NCI-H2227 (cell line): ENCODE data around the gene CELA2A.
"Not testable (repeated sequence)": the region's sequence is repeated elsewhere in the genome, so short reads cannot be mapped to it uniquely, and the experiment has no call there.

Experiments used
- DNase-seq: peaks from one replicate; lab custom pipeline; 2025; ENCODE audit not compliant: unreplicated experiment; lab: John Stamatoyannopoulos, UW

CELA2A gene

DNA sequence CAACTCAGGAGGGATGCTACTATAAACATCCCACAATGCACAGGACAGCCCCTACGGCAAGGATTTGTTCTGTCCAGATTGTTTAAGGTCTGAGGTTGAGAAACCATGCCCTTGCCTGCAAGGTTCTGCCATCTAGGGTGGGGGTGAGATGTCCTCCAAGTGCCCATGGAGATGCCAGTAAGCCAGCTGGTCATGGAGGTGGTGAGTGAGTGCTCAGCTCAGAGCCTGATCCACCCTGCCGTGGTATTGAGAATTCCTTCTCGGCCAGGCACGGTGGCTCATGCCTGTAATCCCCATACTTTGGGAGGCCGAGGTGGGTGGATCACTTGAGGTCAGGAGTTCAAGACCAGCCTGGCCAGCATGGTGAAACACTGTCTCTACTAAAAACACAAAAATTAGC, 31.6 kb upstream of the CELA2A start:
- DNase-seq = no peak

DNA sequence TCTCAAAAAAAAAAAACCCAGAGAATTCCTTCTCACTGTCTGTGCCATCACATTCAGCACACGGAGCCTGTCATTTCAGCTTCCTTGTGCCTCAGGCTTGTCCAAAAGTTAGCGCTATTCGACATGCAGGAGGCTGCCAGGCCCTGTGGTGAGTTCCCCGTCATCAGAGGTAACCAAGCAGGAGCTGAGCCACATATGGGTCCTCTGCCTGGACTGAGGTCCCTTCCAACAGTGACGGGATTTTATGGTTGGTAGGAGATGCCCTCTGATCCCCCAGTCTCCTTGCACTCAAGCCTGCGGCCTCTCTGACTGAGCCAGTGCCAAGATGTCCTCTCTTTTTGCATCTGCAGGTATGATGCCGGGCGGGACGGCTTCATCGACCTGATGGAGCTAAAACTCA, 31.0 kb upstream of the CELA2A start:
- DNase-seq = no peak

- DNase-seq = no peak
These were observed 30.6 kb upstream of the CELA2A start for GRCh38 chr1:15425958-15426357.

DNA sequence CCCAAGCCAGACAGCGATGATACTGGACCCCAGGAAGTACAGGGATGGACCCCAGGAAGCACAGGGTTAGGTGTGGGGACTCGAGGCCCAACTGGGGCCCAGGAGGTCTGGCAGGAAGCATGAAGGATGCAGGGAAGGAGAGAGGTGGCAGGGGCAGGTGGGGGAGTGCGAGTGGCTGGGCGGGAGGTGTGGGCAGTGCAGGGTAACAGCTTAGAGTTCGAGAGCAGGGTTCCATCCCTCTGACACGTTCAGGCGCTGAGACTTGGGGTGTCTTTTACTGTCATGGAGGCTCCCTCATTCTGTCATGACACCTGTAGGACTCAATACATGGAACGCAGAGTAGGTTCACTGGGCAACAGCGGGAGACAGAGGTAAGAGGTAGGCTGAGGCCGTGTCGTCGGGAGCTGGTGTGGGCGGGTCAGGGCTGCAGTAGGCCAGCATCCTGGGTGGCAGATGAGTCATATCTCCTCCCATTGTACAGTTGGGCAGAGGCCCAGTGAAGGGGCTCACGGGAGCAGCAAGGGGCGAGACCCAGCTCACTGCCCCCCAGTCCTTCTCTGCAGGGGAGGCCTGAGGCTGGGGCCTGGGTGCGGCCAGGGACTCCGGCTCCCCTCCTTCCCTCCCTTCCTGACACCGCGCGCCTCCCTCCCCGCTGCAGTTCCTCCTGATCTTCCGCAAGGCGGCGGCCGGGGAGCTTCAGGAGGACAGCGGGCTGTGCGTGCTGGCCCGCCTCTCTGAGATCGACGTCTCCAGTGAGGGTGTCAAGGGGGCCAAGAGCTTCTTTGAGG, 29.8 kb upstream of the CELA2A start:
- DNase-seq = no peak

DNA sequence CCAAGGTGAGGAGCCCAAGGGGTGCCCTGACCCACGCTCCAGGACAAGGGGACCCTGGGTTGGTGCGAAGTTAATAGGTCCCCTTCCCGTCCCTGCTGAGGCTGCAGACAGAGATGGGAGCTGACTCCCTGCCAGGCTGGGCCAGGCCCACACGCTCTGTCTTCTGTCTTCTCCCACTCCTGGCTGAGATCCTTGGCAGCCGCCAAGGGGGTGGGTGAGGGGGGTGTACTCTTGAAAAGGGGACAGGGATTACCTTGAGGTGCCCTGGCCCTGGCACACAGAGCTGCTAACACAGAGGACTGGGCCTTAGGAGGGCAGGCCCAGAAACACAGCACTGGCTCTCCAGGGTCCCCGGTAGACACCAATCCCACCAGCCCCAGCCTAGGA, 29.3 kb upstream of the CELA2A start:
- DNase-seq = no peak

DNA sequence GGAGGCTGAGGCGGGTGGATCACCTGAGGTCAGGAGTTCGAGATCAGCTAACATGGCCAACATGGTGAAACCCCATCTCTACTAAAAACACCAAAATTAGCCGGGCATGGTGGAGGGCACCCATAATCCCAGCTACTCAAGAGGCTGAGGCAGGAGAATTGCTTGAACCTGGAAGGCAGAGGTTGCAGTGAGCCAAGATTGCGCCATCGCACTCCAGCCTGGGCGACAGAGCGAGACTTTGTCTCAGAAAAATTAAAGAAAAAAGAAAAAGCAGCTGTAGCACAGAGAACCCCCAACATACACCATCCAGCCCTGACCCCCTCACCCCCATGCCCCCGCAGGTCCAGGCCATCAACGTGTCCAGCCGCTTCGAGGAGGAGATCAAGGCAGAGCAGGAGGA, 28.3 kb upstream of the CELA2A start:
- DNase-seq = not testable (repeated sequence)

GRCh38 chr1:15428815-15429435, 27.6 kb upstream of the CELA2A start:
- no peak for DNase-seq

DNA sequence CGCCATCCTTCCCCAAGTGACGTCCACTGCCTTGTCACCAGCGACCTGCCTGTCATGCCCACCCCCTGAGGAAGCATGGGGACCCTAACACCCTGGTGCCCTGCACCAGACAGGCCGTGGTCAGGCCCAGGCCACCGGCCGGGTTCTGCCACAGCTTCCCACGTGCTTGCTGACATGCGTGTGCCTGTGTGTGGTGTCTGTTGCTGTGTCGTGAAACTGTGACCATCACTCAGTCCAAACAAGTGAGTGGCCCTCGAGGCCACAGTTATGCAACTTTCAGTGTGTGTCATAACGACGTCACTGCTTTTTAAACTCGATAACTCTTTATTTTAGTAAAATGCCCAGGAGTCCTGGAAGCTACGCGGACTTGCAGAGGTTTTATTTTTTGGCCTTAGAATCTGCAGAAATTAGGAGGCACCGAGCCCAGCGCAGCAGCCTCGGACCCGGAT, 26.8 kb upstream of the CELA2A start:
- DNase-seq = no peak

DNA sequence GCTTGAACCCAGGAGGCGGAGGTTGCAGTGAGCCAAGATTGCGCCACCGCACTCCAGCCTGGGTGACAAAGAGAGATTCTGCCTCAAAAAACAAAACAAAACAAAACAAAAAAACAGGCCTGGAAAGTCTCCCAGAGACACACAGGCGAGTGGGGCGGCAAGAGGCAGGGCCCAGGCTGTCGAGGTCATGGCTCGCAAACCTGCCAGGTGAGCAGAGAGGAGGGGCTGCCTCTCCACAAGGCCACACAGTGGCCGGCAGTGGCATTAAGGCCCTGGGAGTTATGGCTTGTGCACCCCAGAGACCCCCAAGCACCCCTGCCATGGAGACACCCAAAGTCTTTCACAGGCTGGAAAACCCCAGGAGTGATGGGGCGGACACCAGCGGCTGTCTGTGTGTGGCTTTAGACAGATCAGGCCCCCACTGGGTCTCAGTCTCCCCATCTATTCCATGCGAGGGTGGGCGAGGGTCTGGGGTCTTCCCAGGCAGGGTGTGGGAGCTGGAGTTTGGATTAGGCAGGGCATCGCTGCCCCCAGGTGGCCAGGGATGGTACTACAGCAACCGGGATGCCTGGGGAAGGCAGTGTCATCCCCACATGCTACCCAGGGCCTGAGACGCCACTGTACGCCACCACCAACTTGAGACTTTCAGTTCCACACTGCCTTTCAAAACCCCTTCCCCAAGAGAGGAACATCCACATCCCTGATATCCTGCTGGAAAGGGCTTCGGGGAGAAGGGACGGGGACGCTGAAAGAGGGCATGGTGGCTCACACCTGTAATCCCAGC, 25.6 kb upstream of the CELA2A start:
- peak; percentile 68 for DNase-seq

DNA sequence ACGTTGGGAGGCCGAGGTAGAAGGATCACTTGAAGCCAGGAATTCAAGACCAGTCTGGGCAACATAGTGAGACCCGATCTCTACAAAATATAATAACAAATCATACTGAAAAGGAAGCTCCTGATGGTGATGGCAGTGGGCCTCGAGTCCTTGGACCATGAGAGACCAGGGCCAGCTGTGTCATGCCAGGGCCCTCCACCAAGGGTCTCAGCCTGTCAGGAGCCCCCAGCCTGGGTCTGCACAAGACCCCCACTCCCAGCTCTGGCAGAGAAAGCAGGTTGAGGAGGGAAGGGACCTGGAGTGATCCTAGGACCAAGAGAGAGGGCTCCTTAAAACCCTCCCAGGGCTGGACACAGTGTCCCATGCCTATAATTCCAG, 25.0 kb upstream of the CELA2A start:
- DNase-seq = no peak

DNA sequence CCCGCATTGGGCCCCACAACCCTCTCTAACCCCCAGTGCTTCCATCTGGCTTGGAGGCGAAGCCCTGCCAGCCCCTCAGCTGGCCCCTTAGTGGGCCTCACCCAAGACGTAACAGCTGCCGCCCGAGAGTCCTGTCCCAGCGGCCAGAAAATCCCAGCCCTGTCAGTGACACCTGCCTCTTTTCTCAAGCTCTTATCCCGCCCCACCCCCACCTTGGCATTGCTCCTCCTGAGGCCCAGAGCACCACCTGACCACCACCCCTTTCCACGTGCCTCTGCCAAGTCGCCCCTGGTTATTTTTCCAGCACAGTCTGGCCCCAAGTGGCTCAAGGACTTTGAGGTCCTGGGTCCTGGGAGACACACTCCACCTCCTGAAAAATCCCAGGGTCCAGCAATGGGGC, 24.2 kb upstream of the CELA2A start:
- no peak for DNase-seq

- DNase-seq = no peak
These were observed 23.1 kb upstream of the CELA2A start for GRCh38 chr1:15433471-15433870.

GRCh38 chr1:15434739-15435138, 21.8 kb upstream of the CELA2A start:
- DNase-seq = not testable (repeated sequence)

DNA sequence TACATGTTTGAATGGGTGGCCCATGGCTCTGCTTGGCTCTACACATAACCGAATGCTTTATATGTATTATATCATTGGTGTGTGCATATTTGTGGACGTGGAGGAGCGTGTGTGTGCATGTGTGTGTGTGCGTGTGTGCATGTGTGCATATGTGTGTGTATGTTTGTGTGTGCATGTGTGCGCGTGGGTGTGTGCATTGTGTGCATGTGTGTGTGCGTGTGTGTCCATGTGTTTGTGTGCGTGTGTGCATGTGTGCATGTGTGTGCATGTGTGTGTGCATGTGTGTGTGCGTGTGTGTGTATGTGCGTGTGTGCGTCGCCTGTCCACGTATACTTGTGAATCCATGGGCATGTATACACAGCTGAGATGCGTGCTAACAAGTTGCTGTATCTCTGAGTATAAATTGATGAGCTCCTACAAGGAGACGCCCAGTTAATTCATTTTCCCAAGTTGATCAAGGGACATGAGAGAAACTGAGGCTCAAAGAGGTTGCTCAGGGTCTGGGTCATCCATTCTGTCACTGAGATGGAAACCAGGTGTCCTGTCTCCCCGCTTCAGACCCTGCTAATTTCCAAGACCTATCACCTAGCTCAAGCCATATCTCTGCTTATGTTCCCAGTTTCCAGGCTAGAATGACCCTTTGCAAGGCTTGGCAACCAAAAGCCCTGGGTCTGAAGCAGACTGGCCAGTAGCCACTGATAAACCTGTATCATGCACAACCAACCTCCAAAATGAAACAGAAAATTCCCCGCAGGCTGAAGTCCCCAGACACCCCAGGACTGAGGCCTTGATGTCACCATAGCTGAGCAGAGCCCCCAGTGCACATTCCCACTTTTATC, 21.1 kb upstream of the CELA2A start:
- no peak for DNase-seq

DNA sequence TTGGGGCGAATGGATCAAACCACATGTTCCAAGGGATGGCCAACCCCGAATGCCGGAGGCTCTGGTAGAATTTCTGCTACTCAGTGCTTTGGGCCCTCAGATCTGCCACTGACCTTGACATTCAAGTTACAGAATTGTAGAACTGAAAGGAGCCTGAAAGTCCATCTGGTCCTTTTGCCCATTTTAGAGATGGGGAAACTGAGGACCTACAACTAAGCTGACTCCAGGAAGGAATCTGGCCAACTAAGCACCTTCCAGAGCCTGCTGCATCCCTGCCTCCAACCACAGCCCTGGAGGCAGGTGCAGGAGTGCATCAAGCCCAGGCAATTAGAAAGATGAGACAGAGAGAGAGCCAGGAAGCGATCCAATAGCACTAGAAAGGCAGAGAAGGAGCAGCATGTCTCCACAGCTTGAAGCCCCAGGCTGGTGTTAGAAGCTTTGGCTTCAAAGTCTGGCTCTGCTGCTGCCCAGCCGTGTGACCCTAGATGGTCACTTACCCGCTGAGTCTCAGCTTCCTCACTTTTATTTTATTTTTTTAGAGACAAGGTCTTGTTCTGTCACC, 19.6 kb upstream of the CELA2A start:
- no peak for DNase-seq

GRCh38 chr1:15439325-15439724, 17.2 kb upstream of the CELA2A start:
- DNase-seq = no peak

DNA sequence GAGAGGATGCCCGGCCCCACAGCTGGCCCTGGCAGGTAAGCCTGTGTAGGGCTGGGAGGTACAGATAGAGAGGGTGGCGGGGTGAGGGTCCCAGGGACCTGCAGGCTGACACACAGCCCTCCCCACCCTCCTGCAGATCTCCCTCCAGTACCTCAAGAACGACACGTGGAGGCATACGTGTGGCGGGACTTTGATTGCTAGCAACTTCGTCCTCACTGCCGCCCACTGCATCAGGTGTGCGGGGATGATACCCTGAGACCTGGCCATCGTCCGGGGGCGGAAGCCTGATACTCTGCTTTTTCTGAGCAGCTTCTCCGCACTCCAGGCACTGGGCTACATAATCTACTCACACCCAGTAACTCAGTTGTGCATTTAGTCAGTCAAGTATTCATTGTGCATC, 16.2 kb upstream of the CELA2A start:
- no peak for DNase-seq

- DNase-seq = no peak
These were observed 15.3 kb upstream of the CELA2A start for GRCh38 chr1:15441247-15441646.

GRCh38 chr1:15442119-15442518, 14.4 kb upstream of the CELA2A start:
- DNase-seq = no peak

- DNase-seq = no peak
These were observed 13.8 kb upstream of the CELA2A start for GRCh38 chr1:15442759-15443158.

DNA sequence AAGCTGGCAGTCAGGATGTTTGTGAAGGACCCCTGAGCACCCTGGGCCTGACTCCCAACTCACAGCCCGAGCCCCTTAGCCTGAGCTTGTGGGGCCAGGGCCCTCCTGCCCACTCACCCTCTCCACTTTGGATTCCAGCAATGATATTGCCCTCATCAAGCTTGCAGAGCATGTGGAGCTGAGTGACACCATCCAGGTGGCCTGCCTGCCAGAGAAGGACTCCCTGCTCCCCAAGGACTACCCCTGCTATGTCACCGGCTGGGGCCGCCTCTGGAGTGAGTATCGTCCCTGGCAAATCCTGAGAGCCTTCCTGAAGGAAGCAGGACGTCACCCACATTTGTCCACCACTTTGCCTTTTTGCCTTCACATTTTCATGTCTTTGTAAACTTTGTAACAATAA, 13.3 kb upstream of the CELA2A start:
- no peak for DNase-seq
